GM18511 (cell line): ENCODE data around the gene SALL2.
"Not testable (repeated sequence)": the region's sequence is repeated elsewhere in the genome, so short reads cannot be mapped to it uniquely, and the experiment has no call there.

Source experiments
- ATAC-seq: cut with Tn5 transposase; IDR thresholded peaks from one replicate; pipeline ENCODE4 v1.9.1; 2021; ENCODE audit warnings: mild to moderate bottlenecking, moderate library complexity; ENCODE audit not compliant: unreplicated experiment

SALL2 gene

GRCh38 chr14:21525962-21526671 is at the start of gene SALL2:
Gene SALL2 (minus strand): TSS chr14:21526346. CDS start chr14:21526127, 219 bp downstream.
- ATAC-seq, result peak; percentile 59

GRCh38 chr14:21575661-21576060 is 49.5 kb upstream of the SALL2 start:
- ATAC-seq, result no peak

GRCh38 chr14:21572604-21573003 is 46.5 kb upstream of the SALL2 start:
- ATAC-seq, result no peak

- no peak for ATAC-seq
Measured at GRCh38 chr14:21558703-21559170, 32.6 kb upstream of the SALL2 start.

- ATAC-seq, result no peak
Measured at GRCh38 chr14:21557084-21557901, 31.1 kb upstream of the SALL2 start.

- no peak for ATAC-seq
Measured at GRCh38 chr14:21556378-21557083, 30.4 kb upstream of the SALL2 start.

- no peak for ATAC-seq
Measured at GRCh38 chr14:21553266-21553665, 27.1 kb upstream of the SALL2 start.

- not testable (repeated sequence) for ATAC-seq
Measured at GRCh38 chr14:21544588-21544987, 18.4 kb upstream of the SALL2 start.

- no peak for ATAC-seq
Measured at GRCh38 chr14:21543963-21544362, 17.8 kb upstream of the SALL2 start.

GRCh38 chr14:21543521-21543960 is 17.4 kb upstream of the SALL2 start:
- ATAC-seq, result no peak

- no peak for ATAC-seq
Measured at GRCh38 chr14:21541413-21542074, 15.4 kb upstream of the SALL2 start.

- ATAC-seq, result no peak
Measured at GRCh38 chr14:21539189-21539940, 13.2 kb upstream of the SALL2 start.

GRCh38 chr14:21537090-21537424 is 10.9 kb upstream of the SALL2 start:
- ATAC-seq, result no peak

GRCh38 chr14:21536418-21537089 is 10.4 kb upstream of the SALL2 start:
- ATAC-seq, result no peak

GRCh38 chr14:21535545-21536417 is 9.6 kb upstream of the SALL2 start:
- no peak for ATAC-seq

- ATAC-seq, result no peak
Measured at GRCh38 chr14:21534576-21534975, 8.4 kb upstream of the SALL2 start.

- ATAC-seq, result no peak
Measured at GRCh38 chr14:21533294-21533693, 7.1 kb upstream of the SALL2 start.

GRCh38 chr14:21529515-21529914 is 3.4 kb upstream of the SALL2 start:
- ATAC-seq, result no peak
